Stimulated activated CD4-positive, alpha-beta T cell treated with anti-CD3 and anti-CD28 coated beads, Interleukin-1b, Interleukin-23, amount 100 ng/mL, for 1 hour (primary cell): Measurements from ENCODE around the gene MAN1A1.
"Not testable (repeated sequence)": the region's sequence is repeated elsewhere in the genome, so short reads cannot be mapped to it uniquely, and the experiment has no call there.

Experiments used
- DNase-seq, 2 donors: peaks; one replicate each; pipeline ENCODE4 v3.0.0-alpha.2; 2020; ENCODE audit warnings: low read depth in 2 of 2

MAN1A1 gene

GRCh38 chr6:119303164-119303887 is 46.2 kb downstream of the MAN1A1 start:
- DNase-seq = no peak

GRCh38 chr6:119301429-119301828 is 48.1 kb downstream of the MAN1A1 start:
- DNase-seq = no peak

- DNase-seq = no peak
These were observed 49.9 kb downstream of the MAN1A1 start for GRCh38 chr6:119299694-119300093.

GRCh38 chr6:119297049-119297448 is 52.5 kb downstream of the MAN1A1 start:
- DNase-seq = no peak

GRCh38 chr6:119296036-119297035 is 53.2 kb downstream of the MAN1A1 start:
- no peak for DNase-seq

GRCh38 chr6:119294984-119295383 is 54.6 kb downstream of the MAN1A1 start:
- DNase-seq = no peak

- DNase-seq = not testable (repeated sequence)
These were observed 58.5 kb downstream of the MAN1A1 start for GRCh38 chr6:119291060-119291459.

GRCh38 chr6:119290306-119290705 is 59.3 kb downstream of the MAN1A1 start:
- no peak for DNase-seq

GRCh38 chr6:119289651-119290050 is 59.9 kb downstream of the MAN1A1 start:
- no peak for DNase-seq

GRCh38 chr6:119285908-119286625 is 63.5 kb downstream of the MAN1A1 start:
- no peak for DNase-seq

- DNase-seq = no peak
These were observed 64.6 kb downstream of the MAN1A1 start for GRCh38 chr6:119284861-119285521.

GRCh38 chr6:119283979-119284545 is 65.5 kb downstream of the MAN1A1 start:
- no peak for DNase-seq

- DNase-seq = no peak
These were observed 66.3 kb downstream of the MAN1A1 start for GRCh38 chr6:119283214-119283613.

GRCh38 chr6:119280668-119281067 is 68.9 kb downstream of the MAN1A1 start:
- DNase-seq = no peak

- DNase-seq = no peak
These were observed 69.5 kb downstream of the MAN1A1 start for GRCh38 chr6:119280080-119280479.

- no peak for DNase-seq
These were observed 70.9 kb downstream of the MAN1A1 start for GRCh38 chr6:119278625-119279024.

- DNase-seq = no peak
These were observed 72.5 kb downstream of the MAN1A1 start for GRCh38 chr6:119277052-119277451.

- no peak for DNase-seq
These were observed 73.3 kb downstream of the MAN1A1 start for GRCh38 chr6:119276211-119276610.

GRCh38 chr6:119274197-119274595 is 75.4 kb downstream of the MAN1A1 start:
- DNase-seq = no peak

- no peak for DNase-seq
These were observed 76.0 kb downstream of the MAN1A1 start for GRCh38 chr6:119273272-119274196.
